Neutrophil (primary cell): ENCODE results near the gene CPN2.

Experiments used
- H3K27ac ChIP-seq: fragments of 200-600 bp; sonication (generic); 2 replicates; pipeline ENCODE4 v1.5.1; 2016; ENCODE audit warnings: mild to moderate bottlenecking, moderate library complexity
- H3K27me3 ChIP-seq: fragments of 200-600 bp; sonication (generic); 2 replicates; pipeline ENCODE4 v1.6.0; 2016; ENCODE audit warnings: mild to moderate bottlenecking
- H3K36me3 ChIP-seq: fragments of 200-600 bp; sonication (generic); 2 replicates; pipeline ENCODE4 v1.5.1; 2017
- H3K4me1 ChIP-seq, 2 experiments: fragments of 200-600 bp in 1 of 2; sonication (generic) in 1 of 2; 1 replicate in 1 of 2; 2 replicates in 1 of 2; pipeline versions ENCODE4 v1.5.1 to v1.6.1; 2013 to 2016; ENCODE audit warnings: low read depth in 1 of 2, low read length in 1 of 2, mild to moderate bottlenecking in 1 of 2, moderate library complexity in 1 of 2; ENCODE audit not compliant: control insufficient read depth in 1 of 2, insufficient read depth in 1 of 2
- H3K4me3 ChIP-seq, 2 experiments: fragments of 200-600 bp in 1 of 2; sonication (generic) in 1 of 2; 1 replicate in 1 of 2; 2 replicates in 1 of 2; pipeline ENCODE4 v1.5.1; 2013 to 2016; ENCODE audit warnings: low read depth in 1 of 2, low read length in 1 of 2, mild to moderate bottlenecking in 1 of 2, moderate library complexity in 1 of 2
- H3K9me3 ChIP-seq: fragments of 200-600 bp; sonication (generic); 2 replicates; pipeline ENCODE4 v1.5.1; 2016
- TF ChIP-seq, protein P1 (sequence below): fragments of 200-600 bp; sonication (generic); IDR thresholded peaks from 2 replicates; pipeline ENCODE4 v1.5.1; 2016; ENCODE audit warnings: antibody characterized with exemption

CPN2 gene

DNA sequence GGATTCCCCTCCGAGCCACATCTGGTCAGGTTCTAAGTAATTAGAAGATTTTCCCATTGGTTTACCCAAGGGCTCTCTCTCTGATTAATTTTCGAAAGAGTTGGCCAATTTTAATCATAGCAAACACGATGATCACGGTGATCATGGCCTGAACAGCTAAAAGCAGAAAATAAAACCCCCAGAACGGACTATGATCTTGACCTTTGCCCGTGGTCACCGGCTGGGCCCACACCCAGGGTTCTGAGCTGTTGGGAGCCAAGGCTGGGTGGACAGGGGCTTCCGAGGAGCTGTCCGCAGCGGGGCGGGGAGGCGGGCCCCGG is 45.4 kb upstream of the CPN2 start:
- peaks cover 88% of the 10 kb centered on the region for H3K27me3 ChIP-seq
- H3K9me3 ChIP-seq = no peaks in the 10 kb centered on the region
- no peak overlapping the region for H3K4me3 ChIP-seq
- H3K4me1 ChIP-seq = peaks cover 20% of the 10 kb centered on the region in 2 experiments
- no peak overlapping the region for H3K27ac ChIP-seq
- TF ChIP-seq, protein P1, sequence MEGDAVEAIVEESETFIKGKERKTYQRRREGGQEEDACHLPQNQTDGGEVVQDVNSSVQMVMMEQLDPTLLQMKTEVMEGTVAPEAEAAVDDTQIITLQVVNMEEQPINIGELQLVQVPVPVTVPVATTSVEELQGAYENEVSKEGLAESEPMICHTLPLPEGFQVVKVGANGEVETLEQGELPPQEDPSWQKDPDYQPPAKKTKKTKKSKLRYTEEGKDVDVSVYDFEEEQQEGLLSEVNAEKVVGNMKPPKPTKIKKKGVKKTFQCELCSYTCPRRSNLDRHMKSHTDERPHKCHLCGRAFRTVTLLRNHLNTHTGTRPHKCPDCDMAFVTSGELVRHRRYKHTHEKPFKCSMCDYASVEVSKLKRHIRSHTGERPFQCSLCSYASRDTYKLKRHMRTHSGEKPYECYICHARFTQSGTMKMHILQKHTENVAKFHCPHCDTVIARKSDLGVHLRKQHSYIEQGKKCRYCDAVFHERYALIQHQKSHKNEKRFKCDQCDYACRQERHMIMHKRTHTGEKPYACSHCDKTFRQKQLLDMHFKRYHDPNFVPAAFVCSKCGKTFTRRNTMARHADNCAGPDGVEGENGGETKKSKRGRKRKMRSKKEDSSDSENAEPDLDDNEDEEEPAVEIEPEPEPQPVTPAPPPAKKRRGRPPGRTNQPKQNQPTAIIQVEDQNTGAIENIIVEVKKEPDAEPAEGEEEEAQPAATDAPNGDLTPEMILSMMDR = no peak
- no peaks in the 10 kb centered on the region for H3K36me3 ChIP-seq

- TF ChIP-seq, protein P1 = no peak
- H3K4me3 ChIP-seq = no peak overlapping the region
Measured at GRCh38 chr3:194395778-194396538, 44.8 kb upstream of the CPN2 start.

DNA sequence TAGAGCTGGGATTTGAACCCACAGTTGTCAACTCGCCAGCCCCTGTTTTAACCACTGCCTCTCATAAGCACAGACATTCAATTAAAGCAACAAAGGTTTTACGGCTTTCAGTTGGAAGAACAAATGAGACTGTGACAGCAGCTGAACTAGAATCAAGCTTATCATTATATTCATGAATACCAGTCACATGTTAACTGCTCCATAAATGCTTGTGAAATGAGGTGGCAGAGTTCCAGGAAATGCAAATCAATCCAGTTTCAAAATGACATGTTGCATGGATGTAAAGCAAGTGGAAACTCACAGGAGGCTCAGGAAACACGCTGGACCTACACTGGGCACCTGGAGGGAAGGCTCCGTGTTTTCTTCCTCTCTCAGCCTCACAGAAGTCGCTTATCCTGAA is 44.1 kb upstream of the CPN2 start:
- peaks cover 20% of the 10 kb centered on the region in 2 experiments for H3K4me1 ChIP-seq
- no peaks in the 10 kb centered on the region for H3K36me3 ChIP-seq
- TF ChIP-seq, protein P1 = no peak
- H3K27ac ChIP-seq = no peak overlapping the region
- peaks cover 98% of the 10 kb centered on the region for H3K27me3 ChIP-seq
- H3K9me3 ChIP-seq = no peaks in the 10 kb centered on the region
- no peak overlapping the region for H3K4me3 ChIP-seq

More at GRCh38 chr3:194395778-194396538, 44.8 kb upstream of the CPN2 start:
- Histone ChIP-seq H3K9me3 (no peaks in the 10 kb centered on the region), H3K27me3 (peaks cover 93% of the 10 kb centered on the region), H3K36me3 (no peaks in the 10 kb centered on the region), H3K27ac (no peak overlapping the region), H3K4me1 (peaks cover 20% of the 10 kb centered on the region in 2 experiments)

DNA sequence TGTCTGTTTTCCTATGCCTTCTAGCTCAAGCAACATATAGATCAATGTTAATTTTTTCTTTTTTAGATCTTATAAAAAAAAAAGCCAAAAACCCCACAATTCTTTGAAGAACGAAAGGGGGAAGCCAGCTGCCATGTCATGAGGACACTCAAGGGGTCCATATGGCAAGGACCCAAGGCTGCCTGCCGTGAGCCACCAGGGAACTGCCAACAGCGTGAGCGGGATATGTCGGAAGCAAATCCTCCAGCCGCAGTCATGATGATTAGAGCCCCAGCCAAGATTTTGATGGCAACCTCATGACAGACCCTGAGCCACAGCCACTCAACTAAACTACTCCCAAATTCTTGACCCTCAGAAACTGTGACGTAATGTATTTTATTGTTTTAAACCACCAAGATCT is 41.4 kb upstream of the CPN2 start:
- Histone ChIP-seq H3K4me3 (no peak overlapping the region), H3K4me1 (peaks cover 13 to 14% of the 10 kb centered on the region in 2 experiments), H3K27me3 (peaks cover 85% of the 10 kb centered on the region), H3K9me3 (no peaks in the 10 kb centered on the region), H3K36me3 (no peaks in the 10 kb centered on the region), H3K27ac (no peak overlapping the region)
- TF ChIP-seq, protein P1 = no peak

DNA sequence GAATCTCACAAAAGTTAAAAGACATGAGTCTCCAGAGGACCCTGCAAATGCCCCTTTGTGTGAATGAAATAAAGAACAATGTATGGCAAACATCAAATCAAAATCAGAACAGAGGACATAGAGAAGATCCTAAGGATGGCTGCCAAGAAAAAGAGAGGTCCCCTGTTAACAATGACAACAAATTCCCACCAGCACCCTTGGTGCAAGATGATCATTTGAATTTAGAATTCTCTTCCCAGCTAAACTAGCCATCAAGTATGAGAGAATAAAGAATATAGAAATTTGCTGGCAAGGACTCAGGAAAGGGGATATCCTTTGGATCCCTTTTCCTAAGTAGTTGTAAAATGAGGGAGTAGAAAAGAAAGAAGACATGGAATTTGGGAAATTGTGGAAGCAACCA is 39.7 kb upstream of the CPN2 start:
- H3K4me1 ChIP-seq = no peaks in the 10 kb centered on the region
- H3K27me3 ChIP-seq = peaks cover 79% of the 10 kb centered on the region
- no peak overlapping the region for H3K4me3 ChIP-seq
- TF ChIP-seq, protein P1 = no peak
- H3K9me3 ChIP-seq = no peaks in the 10 kb centered on the region
- no peaks in the 10 kb centered on the region for H3K36me3 ChIP-seq
- H3K27ac ChIP-seq = no peak overlapping the region
